Stomach (tissue), 9 donors: ENCODE measurements around the gene MCF2L2. TPM values are rescaled to one million over a fixed set of nuclear protein-coding genes. Genes with fewer than 3 reads are reported as not detected.

ENCODE experiments used
- DNase-seq, 2 donors: peaks; one replicate each; pipeline versions ENCODE4 v3.0.0 to v3.0.0-alpha.2; 2013 to 2019
- H3K27ac ChIP-seq, 5 donors: fragments of 200-600 bp in 4 of 5; sonication (generic) in 4 of 5; one replicate each; pipeline ENCODE4 v1.5.1; 2013 to 2019; ENCODE audit warnings: mild to moderate bottlenecking in 1 of 5, moderate library complexity in 1 of 5
- H3K27me3 ChIP-seq, 3 donors: fragments of 200-600 bp; sonication (generic); one replicate each; pipeline ENCODE4 v1.5.1; 2017 to 2019; ENCODE audit warnings: mixed run types in 1 of 3
- H3K36me3 ChIP-seq, 4 donors: fragments of 200-600 bp; sonication (generic); 1 replicate in 3 of 4; 2 replicates in 1 of 4; pipeline ENCODE4 v1.5.1; 2016 to 2019
- H3K4me1 ChIP-seq, 4 donors: fragments of 200-600 bp; sonication (generic); one replicate each; pipeline ENCODE4 v1.5.1; 2016 to 2019
- H3K4me3 ChIP-seq, 4 donors: fragments of 200-600 bp; sonication (generic) in 3 of 4; one replicate each; pipeline ENCODE4 v1.5.1; 2016 to 2019; ENCODE audit warnings: mild to moderate bottlenecking in 1 of 4
- H3K9me3 ChIP-seq, 4 donors: fragments of 200-600 bp; sonication (generic); one replicate each; pipeline ENCODE4 v1.5.1; 2016 to 2019
- CTCF ChIP-seq, 7 experiments: fragments of 450-650 bp in 4 of 7; fragments of 200-600 bp in 3 of 7; sonication (generic) in 3 of 7; IDR thresholded peaks; one replicate each; pipeline ENCODE4 v1.5.1; 2016 to 2019; ENCODE audit warnings: antibody characterized with exemption in 7 of 7, control low read depth in 2 of 7, mild to moderate bottlenecking in 1 of 7
- EP300 ChIP-seq: sonication (generic); formaldehyde crosslinking; IDR thresholded peaks from one replicate; pipeline ENCODE4 v1.6.1; 2017; ENCODE audit warnings: antibody characterized with exemption
- POLR2A ChIP-seq, 4 donors: fragments of 450-650 bp; IDR thresholded peaks; one replicate each; pipeline ENCODE4 v1.6.1; 2016; ENCODE audit warnings: antibody characterized with exemption in 4 of 4, control low read depth in 2 of 4, mild to moderate bottlenecking in 1 of 4, moderate library complexity in 1 of 4
- POLR2AphosphoS5 ChIP-seq, 3 donors: sonication (generic); formaldehyde crosslinking; IDR thresholded peaks; one replicate each; pipeline ENCODE4 v1.6.1; 2016; ENCODE audit warnings: antibody characterized with exemption in 3 of 3
- WGBS, 5 donors: extraction: QIAGEN DNeasy Blood & Tissue Kit in 3 of 5; methylation state at CpG; one replicate each; pipeline versions ENCODE4 v1.1.5 to v1.1.7; 2013 to 2018; 5-methylcytosine and 5-hydroxymethylcytosine counted together
- intact Hi-C: fragments of 100-400 bp; cut with DNase I; formaldehyde crosslinking; loops from one replicate; pipeline ENCODE4 v1.15.1; 2023; ENCODE audit warnings: low total_unique reads
- polyA plus RNA-seq, 3 donors: library from polyadenylated mRNA; stranded (reverse); fragments of 200-250 nt; gene quantifications; one replicate each; pipeline ENCODE4 v1.2.3, GENCODE V29; 2013
- total RNA-seq, 5 donors: library from RNA; depleted of rRNA; stranded (reverse); fragments of >200 nt; gene quantifications; one replicate each; pipeline versions ENCODE4 v1.1.0 to v1.2.3, GENCODE V29; 2014 to 2016
- donor health status: healthy with polysubstance abuse.
- donor health status: Bipolar disorder and iron deficiency.
- donor health status: healthy.

The MCF2L2 gene
- total and polyA plus RNA-seq, 8 donors = 0.05 to 2.0 (median 0.22) TPM; not detected in 2

- no peak for DNase-seq
- TF ChIP-seq CTCF (IDR thresholded peaks at IDR 0.05) = no peak
- TF ChIP-seq POLR2AphosphoS5 (IDR thresholded peaks at IDR 0.05) = no peak
- TF ChIP-seq POLR2A (IDR thresholded peaks at IDR 0.05) = no peak
- TF ChIP-seq EP300 = no peak
- 28 to 35% (median 33%) methylated on average over 3 of the region's 3 CpGs for WGBS, 5 donors
Measured at GRCh38 chr3:183295211-183295610, 133.2 kb downstream of the MCF2L2 start.

GRCh38 chr3:183293966-183294365 lies 134.5 kb downstream of the MCF2L2 start:
- Histone ChIP-seq H3K36me3 (no peaks in the 10 kb centered on the region), H3K4me1 (peaks cover 0 to 15% (median 0%) of the 10 kb centered on the region in 4 donors), H3K9me3 (no peaks in the 10 kb centered on the region), H3K27ac (no peak overlapping the region), H3K4me3 (no peak overlapping the region), H3K27me3 (no peaks in the 10 kb centered on the region)
- intact Hi-C loops = no loop called here
- TF ChIP-seq EP300 = no peak
- no peak for TF ChIP-seq CTCF (IDR thresholded peaks at IDR 0.05)
- TF ChIP-seq POLR2A (IDR thresholded peaks at IDR 0.05) = no peak
- no peak for TF ChIP-seq POLR2AphosphoS5 (IDR thresholded peaks at IDR 0.05)
- DNase-seq = no peak
- WGBS, 5 donors = 93 to 98% (median 96%) methylated on average over 2 of the region's 2 CpGs

More at GRCh38 chr3:183295211-183295610, 133.2 kb downstream of the MCF2L2 start:
- Histone ChIP-seq H3K4me3 (no peak overlapping the region), H3K4me1 (peaks cover 0 to 19% (median 0%) of the 10 kb centered on the region in 4 donors), H3K27me3 (no peaks in the 10 kb centered on the region), H3K36me3 (no peaks in the 10 kb centered on the region), H3K27ac (no peak overlapping the region), H3K9me3 (no peaks in the 10 kb centered on the region)
- intact Hi-C loops = no loop called here

- TF ChIP-seq POLR2AphosphoS5 (IDR thresholded peaks at IDR 0.05) = no peak
- no peak for TF ChIP-seq POLR2A (IDR thresholded peaks at IDR 0.05)
- TF ChIP-seq EP300 = no peak
- no peak for TF ChIP-seq CTCF (IDR thresholded peaks at IDR 0.05)
- H3K27ac ChIP-seq = no peak overlapping the region
- intact Hi-C loops = no loop called here
Measured at GRCh38 chr3:183291497-183292031, 136.9 kb downstream of the MCF2L2 start.

GRCh38 chr3:183290216-183290615 lies 138.2 kb downstream of the MCF2L2 start:
- Histone ChIP-seq H3K4me1 (peaks cover 5 to 20% (median 8%) of the 10 kb centered on the region in 4 donors), H3K4me3 (no peak overlapping the region), H3K36me3 (no peaks in the 10 kb centered on the region), H3K27ac (no peak overlapping the region), H3K9me3 (no peaks in the 10 kb centered on the region), H3K27me3 (no peaks in the 10 kb centered on the region)
- WGBS, 5 donors = 88 to 100% (median 97%) methylated on average over 2 of the region's 2 CpGs; no CpG with 5 or more reads in 1 of the 5 donors
- TF ChIP-seq CTCF (IDR thresholded peaks at IDR 0.05) = no peak
- no peak for TF ChIP-seq POLR2AphosphoS5 (IDR thresholded peaks at IDR 0.05)
- no peak for TF ChIP-seq POLR2A (IDR thresholded peaks at IDR 0.05)
- intact Hi-C loops = no loop called here
- no peak for DNase-seq

More at GRCh38 chr3:183291497-183292031, 136.9 kb downstream of the MCF2L2 start:
- no peak overlapping the region for H3K4me3 ChIP-seq
- no peaks in the 10 kb centered on the region for H3K9me3 ChIP-seq
- DNase-seq = no peak
- peaks cover 0 to 15% (median 0%) of the 10 kb centered on the region in 4 donors for H3K4me1 ChIP-seq
- no peaks in the 10 kb centered on the region for H3K27me3 ChIP-seq
- H3K36me3 ChIP-seq = no peaks in the 10 kb centered on the region
- WGBS, 5 donors = 41 to 54% (median 49%) methylated on average over 4 of the region's 4 CpGs
